HEK293 (cell line): ENCODE results near the gene B9D1.
A peak's percentile ranks its signal among the peaks of the same experiment; 100 is the strongest.

Experiments used
- CTCF ChIA-PET: fragments of 350-600 bp; formaldehyde crosslinking; extraction: SDS; loops from one replicate; lab custom pipeline; 2021; ENCODE audit warnings: antibody characterized with exemption; lab: Yijun Ruan, JAX
- POLR2A ChIA-PET: fragments of 300-600 bp; formaldehyde crosslinking; extraction: SDS; loops from one replicate; lab custom pipeline; 2020; ENCODE audit warnings: antibody characterized with exemption, inconsistent platforms; lab: Yijun Ruan, JAX
- H3K27ac ChIP-seq: fragments of 200-500 bp; sonication (Bioruptor generic); 2 replicates; pipeline ENCODE4 v1.5.1; 2014; ENCODE audit warnings: low read depth, low read length, control low read depth, inconsistent platforms; ENCODE audit errors: extremely low read depth
- H3K36me3 ChIP-seq, 2 experiments: fragments of 200-500 bp in 1 of 2; sonication (Bioruptor generic) in 1 of 2; 1 replicate in 1 of 2; 2 replicates in 1 of 2; pipeline ENCODE4 v1.5.1; 2014 to 2017; ENCODE audit warnings: inconsistent platforms in 2 of 2, low read length in 2 of 2; ENCODE audit not compliant: control insufficient read depth in 2 of 2, insufficient read depth in 1 of 2
- H3K4me1 ChIP-seq: fragments of 200-500 bp; sonication (Bioruptor generic); 2 replicates; pipeline ENCODE4 v1.5.1; 2014; ENCODE audit warnings: mild to moderate bottlenecking, low read length, inconsistent platforms; ENCODE audit not compliant: control insufficient read depth, insufficient read depth
- H3K4me3 ChIP-seq: 2 replicates; pipeline ENCODE4 v1.5.1; 2011; ENCODE audit warnings: low read depth, mild to moderate bottlenecking, control low read depth, low read length, moderate library complexity
- H3K9me3 ChIP-seq: fragments of 200-500 bp; sonication (Bioruptor generic); 2 replicates; pipeline ENCODE4 v1.5.1; 2014; ENCODE audit warnings: low read depth, low read length, inconsistent platforms; ENCODE audit not compliant: control insufficient read depth, insufficient read depth
- HOXD13 ChIP-seq: sonication (generic); formaldehyde crosslinking; IDR thresholded peaks from 2 replicates; pipeline ENCODE4 v1.8.0; 2022; ENCODE audit warnings: missing genetic modification reagents, borderline replicate concordance
- KLF8 ChIP-seq: fragments of 450-650 bp; formaldehyde crosslinking; IDR thresholded peaks from 2 replicates; pipeline ENCODE4 v1.5.1; 2016; ENCODE audit warnings: missing biosample characterization, missing genetic modification characterization
- PRDM1 ChIP-seq: fragments of 450-650 bp; formaldehyde crosslinking; IDR thresholded peaks from 2 replicates; pipeline ENCODE4; 2016; ENCODE audit warnings: missing biosample characterization, missing genetic modification characterization
- PRDM4 ChIP-seq: fragments of 450-650 bp; formaldehyde crosslinking; IDR thresholded peaks from 2 replicates; pipeline ENCODE4 v1.5.1; 2017; ENCODE audit warnings: missing biosample characterization, missing genetic modification characterization
- SP2 ChIP-seq: fragments of 450-650 bp; formaldehyde crosslinking; IDR thresholded peaks from 2 replicates; pipeline ENCODE4 v1.5.1; 2016; ENCODE audit warnings: missing biosample characterization, missing genetic modification characterization
- SP3 ChIP-seq: fragments of 450-650 bp; formaldehyde crosslinking; IDR thresholded peaks from 2 replicates; pipeline ENCODE4 v1.5.1; 2016; ENCODE audit warnings: missing biosample characterization, missing genetic modification characterization
- SP7 ChIP-seq: fragments of 450-650 bp; formaldehyde crosslinking; IDR thresholded peaks from 2 replicates; pipeline ENCODE4 v1.5.1; 2016; ENCODE audit warnings: missing biosample characterization, missing genetic modification characterization
- TRIM28 ChIP-seq: IDR thresholded peaks from 2 replicates; pipeline ENCODE4 v1.6.1; 2011; ENCODE audit warnings: low read length, control low read depth, borderline replicate concordance
- ZNF10 ChIP-seq: fragments of 450-650 bp; formaldehyde crosslinking; IDR thresholded peaks from 2 replicates; pipeline ENCODE4 v1.5.1; 2017; ENCODE audit warnings: missing biosample characterization, missing genetic modification characterization
- ZNF16 ChIP-seq: fragments of 450-650 bp; formaldehyde crosslinking; IDR thresholded peaks from 2 replicates; pipeline ENCODE4 v1.5.1; 2016; ENCODE audit warnings: low read depth, missing biosample characterization, missing genetic modification characterization
- ZNF561 ChIP-seq: fragments of 450-650 bp; IDR thresholded peaks from 2 replicates; pipeline ENCODE4 v1.5.1; 2018; ENCODE audit warnings: missing biosample characterization, missing genetic modification characterization, borderline replicate concordance
- ZNF654 ChIP-seq: fragments of 450-650 bp; formaldehyde crosslinking; IDR thresholded peaks from 2 replicates; pipeline ENCODE4 v1.5.1; 2016; ENCODE audit warnings: low read depth, missing biosample characterization, missing genetic modification characterization
- ZNF692 ChIP-seq: fragments of 450-650 bp; formaldehyde crosslinking; IDR thresholded peaks from 2 replicates; pipeline ENCODE4 v1.5.1; 2016; ENCODE audit warnings: missing biosample characterization, missing genetic modification characterization
- ZNF701 ChIP-seq: fragments of 450-650 bp; formaldehyde crosslinking; IDR thresholded peaks from 2 replicates; pipeline ENCODE4 v1.5.1; 2016; ENCODE audit warnings: missing biosample characterization, missing genetic modification characterization
- ZNF768 ChIP-seq: fragments of 450-650 bp; formaldehyde crosslinking; IDR thresholded peaks from 2 replicates; pipeline ENCODE4 v1.5.1; 2018; ENCODE audit warnings: missing biosample characterization, mild to moderate bottlenecking, missing genetic modification characterization
- ZNF776 ChIP-seq: fragments of 450-650 bp; formaldehyde crosslinking; IDR thresholded peaks from 2 replicates; pipeline ENCODE4 v1.5.0; 2017; ENCODE audit warnings: missing biosample characterization, missing genetic modification characterization, borderline replicate concordance
- ZSCAN23 ChIP-seq: fragments of 450-650 bp; formaldehyde crosslinking; IDR thresholded peaks from 2 replicates; pipeline ENCODE4 v1.5.1; 2016; ENCODE audit warnings: missing biosample characterization, missing genetic modification characterization
- TF ChIP-seq, protein P1 (sequence below): fragments of 450-650 bp; formaldehyde crosslinking; IDR thresholded peaks from 2 replicates; pipeline ENCODE4 v1.5.1; 2016; ENCODE audit warnings: missing biosample characterization, missing genetic modification characterization

The B9D1 gene

GRCh38 chr17:19388791-19389785 is 26.6 kb upstream of the B9D1 start:
- CTCF ChIA-PET, result interaction anchor here (0.6 to 2.6 kb wide), 4 partner anchors 22 to 59 kb away, joined by 3 to 8 read pairs (median 4); partner anchors contain the start of genes B9D1 and RNF112
- TF ChIP-seq ZNF692 (tag by site-specific recombination) (no peak), ZNF768 (tag by site-specific recombination) (peak; percentile 31; the same call in 1 of the 2 replicates)
- Histone ChIP-seq H3K4me1 (peaks cover 17% of the 10 kb centered on the region), H3K9me3 (no peaks in the 10 kb centered on the region), H3K27ac (no peak overlapping the region), H3K36me3 (peaks cover 2 to 14% of the 10 kb centered on the region in 2 experiments), H3K4me3 (no peak overlapping the region)
- POLR2A ChIA-PET, result interaction anchor here (0.7 to 5.6 kb wide), 3 partner anchors 11 to 24 kb away, joined by 3 to 57 read pairs (median 3); partner anchors contain the start of gene MAPK7

DNA sequence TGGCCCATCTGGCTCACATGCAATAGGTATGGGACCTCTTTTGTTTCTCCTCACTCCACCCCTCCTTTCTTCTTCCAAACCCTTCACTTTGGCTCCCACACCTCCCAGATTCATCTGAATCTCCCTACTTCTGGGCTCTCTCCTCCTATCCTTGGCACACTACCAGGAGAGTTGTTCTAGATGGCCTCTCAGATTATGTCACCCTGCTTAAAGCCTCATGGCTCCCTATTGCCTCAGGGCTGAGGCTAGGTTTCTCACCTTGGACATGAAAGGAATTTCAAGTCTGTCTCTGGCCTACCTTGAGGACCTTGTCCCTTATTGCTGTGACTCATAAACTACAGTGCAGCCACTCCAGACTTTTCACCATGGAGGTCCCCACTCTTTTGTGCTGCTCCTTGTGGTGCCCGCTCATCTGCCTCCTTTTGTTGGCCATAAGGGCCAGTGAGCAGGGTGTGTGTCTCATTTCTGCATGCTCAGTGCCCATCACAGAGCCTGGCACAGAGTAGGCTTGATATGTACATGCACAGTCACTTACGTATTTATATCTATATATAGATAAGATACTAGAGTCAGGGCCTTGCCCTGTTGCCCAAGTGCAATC is 25.5 kb upstream of the B9D1 start:
- Histone ChIP-seq H3K4me1 (peaks cover 17% of the 10 kb centered on the region), H3K27ac (peak overlapping the region; percentile 53; the same call in 1 of the 2 replicates), H3K4me3 (no peak overlapping the region), H3K9me3 (no peaks in the 10 kb centered on the region), H3K36me3 (peaks cover 7 to 24% of the 10 kb centered on the region in 2 experiments)
- CTCF ChIA-PET, result interaction anchor here (1.0 to 2.6 kb wide), 4 partner anchors 25 to 60 kb away, joined by 3 to 11 read pairs (median 6); partner anchors contain the start of gene B9D1
- POLR2A ChIA-PET, result interaction anchor here (5.6 kb wide), 1 partner anchor 10 kb away, joined by 57 read pairs; the partner anchor contains the start of gene MAPK7
- TF ChIP-seq SP2 (tag by site-specific recombination) (no peak), HOXD13 (no peak), ZNF561 (tag by site-specific recombination) (no peak), SP7 (tag by site-specific recombination) (peak; percentile 39), PRDM1 (tag by site-specific recombination) (peak; percentile 58), TRIM28 (no peak), SP3 (tag by site-specific recombination) (no peak), ZNF16 (peak; percentile 68; the same call in 1 of the 2 replicates), ZNF10 (tag by site-specific recombination) (no peak), ZNF701 (no peak), PRDM4 (tag by site-specific recombination) (no peak), ZNF776 (tag by site-specific recombination) (no peak), ZSCAN23 (tag by site-specific recombination) (no peak), ZNF654 (tag by site-specific recombination) (no peak), KLF8 (tag by site-specific recombination) (no peak)
- TF ChIP-seq, protein P1, sequence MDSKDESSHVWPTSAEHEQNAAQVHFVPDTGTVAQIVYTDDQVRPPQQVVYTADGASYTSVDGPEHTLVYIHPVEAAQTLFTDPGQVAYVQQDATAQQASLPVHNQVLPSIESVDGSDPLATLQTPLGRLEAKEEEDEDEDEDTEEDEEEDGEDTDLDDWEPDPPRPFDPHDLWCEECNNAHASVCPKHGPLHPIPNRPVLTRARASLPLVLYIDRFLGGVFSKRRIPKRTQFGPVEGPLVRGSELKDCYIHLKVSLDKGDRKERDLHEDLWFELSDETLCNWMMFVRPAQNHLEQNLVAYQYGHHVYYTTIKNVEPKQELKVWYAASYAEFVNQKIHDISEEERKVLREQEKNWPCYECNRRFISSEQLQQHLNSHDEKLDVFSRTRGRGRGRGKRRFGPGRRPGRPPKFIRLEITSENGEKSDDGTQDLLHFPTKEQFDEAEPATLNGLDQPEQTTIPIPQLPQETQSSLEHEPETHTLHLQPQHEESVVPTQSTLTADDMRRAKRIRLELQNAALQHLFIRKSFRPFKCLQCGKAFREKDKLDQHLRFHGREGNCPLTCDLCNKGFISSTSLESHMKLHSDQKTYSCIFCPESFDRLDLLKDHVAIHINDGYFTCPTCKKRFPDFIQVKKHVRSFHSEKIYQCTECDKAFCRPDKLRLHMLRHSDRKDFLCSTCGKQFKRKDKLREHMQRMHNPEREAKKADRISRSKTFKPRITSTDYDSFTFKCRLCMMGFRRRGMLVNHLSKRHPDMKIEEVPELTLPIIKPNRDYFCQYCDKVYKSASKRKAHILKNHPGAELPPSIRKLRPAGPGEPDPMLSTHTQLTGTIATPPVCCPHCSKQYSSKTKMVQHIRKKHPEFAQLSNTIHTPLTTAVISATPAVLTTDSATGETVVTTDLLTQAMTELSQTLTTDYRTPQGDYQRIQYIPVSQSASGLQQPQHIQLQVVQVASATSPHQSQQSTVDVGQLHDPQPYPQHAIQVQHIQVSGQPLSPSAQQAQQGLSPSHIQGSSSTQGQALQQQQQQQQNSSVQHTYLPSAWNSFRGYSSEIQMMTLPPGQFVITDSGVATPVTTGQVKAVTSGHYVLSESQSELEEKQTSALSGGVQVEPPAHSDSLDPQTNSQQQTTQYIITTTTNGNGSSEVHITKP (tag by site-specific recombination), result peak; percentile 20; the same call in 1 of the 2 replicates
